Measurements from ENCODE around the gene RERE.

Gene RERE

DNA sequence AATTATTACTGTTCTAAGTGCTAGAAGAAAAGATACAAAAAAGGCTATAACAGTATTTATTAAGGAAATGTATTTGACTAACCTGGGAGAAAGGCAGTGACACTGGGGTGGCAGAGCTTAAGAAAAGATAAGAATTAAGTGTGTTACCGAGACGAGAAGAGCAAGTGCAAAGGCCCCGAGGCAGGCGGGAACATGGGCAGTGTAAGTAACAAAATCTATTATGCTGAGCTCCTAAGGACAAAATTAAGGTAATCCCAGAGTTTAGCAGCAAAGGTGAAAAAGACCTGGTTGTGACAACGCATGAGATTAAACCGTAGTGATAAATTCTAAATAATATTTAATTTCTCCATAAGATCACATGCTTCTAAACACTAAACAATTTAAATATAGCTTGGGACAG is 167.6 kb downstream of the RERE start:
- TF ChIP-seq JUND (IDR thresholded peaks at IDR 0.05; ENCODE audit: low read depth), result no peak
- in situ Hi-C loops (cut with HindIII; ENCODE audit: low pct_unique_long_range_greater_than_20kb, low sequenced_read_pairs), result no loop called here
- DNase-seq (ENCODE audit: low read depth in 1 of 2, low spot score in 1 of 2), result no peak

DNA sequence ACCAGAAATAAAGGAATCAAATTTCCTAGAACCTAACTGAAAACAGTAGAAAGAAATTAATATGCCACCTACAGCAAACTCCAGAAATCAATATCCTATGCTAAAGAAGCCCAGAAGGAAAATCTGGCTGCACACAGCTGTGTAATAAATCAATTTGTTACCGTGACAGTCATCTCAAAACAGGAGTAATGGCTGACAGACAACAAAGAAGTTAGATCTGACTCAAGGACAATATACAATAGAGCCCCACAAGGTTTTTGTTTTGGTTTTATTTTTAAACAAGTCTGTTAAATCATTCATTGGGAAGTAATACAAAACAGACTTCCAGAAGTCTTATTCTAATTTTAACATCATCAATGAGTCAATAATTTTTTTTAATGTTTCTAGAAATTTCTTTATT is 168.4 kb downstream of the RERE start:
- no peak for TF ChIP-seq JUND (IDR thresholded peaks at IDR 0.05; ENCODE audit: low read depth)
- in situ Hi-C loops (cut with HindIII; ENCODE audit: low pct_unique_long_range_greater_than_20kb, low sequenced_read_pairs), result no loop called here
- DNase-seq (ENCODE audit: low read depth in 1 of 2, low spot score in 1 of 2), result no peak

DNA sequence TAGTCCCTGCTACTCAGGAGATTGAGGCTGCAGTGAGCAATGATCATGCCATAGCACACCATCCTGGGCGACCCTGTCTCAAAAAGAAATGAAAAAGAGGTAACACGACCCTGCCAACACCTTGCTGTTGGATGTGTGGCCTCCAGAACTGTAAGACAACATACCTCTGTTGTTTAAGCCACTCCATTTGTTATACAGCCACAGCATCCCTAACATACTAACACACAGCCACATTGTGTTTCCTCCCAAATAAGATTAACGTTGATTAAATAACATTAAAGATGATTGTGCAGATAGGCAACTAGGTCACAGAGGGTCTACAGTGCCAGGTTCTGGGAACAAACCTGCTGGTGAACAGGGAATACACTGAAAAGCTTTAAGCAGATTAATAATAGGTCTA is 170.4 kb downstream of the RERE start:
- no peak for TF ChIP-seq JUND (IDR thresholded peaks at IDR 0.05; ENCODE audit: low read depth)
- in situ Hi-C loops (cut with HindIII; ENCODE audit: low pct_unique_long_range_greater_than_20kb, low sequenced_read_pairs), result no loop called here
- no peak for DNase-seq (ENCODE audit: low read depth in 1 of 2, low spot score in 1 of 2)

DNA sequence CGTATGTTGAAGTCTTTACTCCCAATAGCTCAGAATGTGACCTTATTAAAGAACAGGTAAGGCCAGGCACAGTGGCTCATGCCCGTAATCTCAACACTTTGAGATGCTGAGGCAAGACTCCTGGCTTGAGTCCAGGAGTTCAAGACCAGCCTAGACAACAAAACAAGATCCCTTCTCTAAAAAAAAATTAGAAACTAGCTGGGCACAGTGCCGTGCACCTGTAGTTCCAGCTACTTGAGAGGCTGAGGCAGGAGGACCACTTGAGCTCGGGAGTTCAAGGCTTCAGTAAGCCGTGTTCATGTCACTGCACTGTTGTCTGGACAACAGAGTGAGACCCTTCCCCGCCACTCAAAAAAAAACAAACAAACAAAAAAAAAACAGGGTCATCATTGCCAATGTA is 171.3 kb downstream of the RERE start:
- TF ChIP-seq JUND (IDR thresholded peaks at IDR 0.05; ENCODE audit: low read depth), result no peak
- in situ Hi-C loops (cut with HindIII; ENCODE audit: low pct_unique_long_range_greater_than_20kb, low sequenced_read_pairs), result no loop called here
- DNase-seq (ENCODE audit: low read depth in 1 of 2, low spot score in 1 of 2), result no peak

DNA sequence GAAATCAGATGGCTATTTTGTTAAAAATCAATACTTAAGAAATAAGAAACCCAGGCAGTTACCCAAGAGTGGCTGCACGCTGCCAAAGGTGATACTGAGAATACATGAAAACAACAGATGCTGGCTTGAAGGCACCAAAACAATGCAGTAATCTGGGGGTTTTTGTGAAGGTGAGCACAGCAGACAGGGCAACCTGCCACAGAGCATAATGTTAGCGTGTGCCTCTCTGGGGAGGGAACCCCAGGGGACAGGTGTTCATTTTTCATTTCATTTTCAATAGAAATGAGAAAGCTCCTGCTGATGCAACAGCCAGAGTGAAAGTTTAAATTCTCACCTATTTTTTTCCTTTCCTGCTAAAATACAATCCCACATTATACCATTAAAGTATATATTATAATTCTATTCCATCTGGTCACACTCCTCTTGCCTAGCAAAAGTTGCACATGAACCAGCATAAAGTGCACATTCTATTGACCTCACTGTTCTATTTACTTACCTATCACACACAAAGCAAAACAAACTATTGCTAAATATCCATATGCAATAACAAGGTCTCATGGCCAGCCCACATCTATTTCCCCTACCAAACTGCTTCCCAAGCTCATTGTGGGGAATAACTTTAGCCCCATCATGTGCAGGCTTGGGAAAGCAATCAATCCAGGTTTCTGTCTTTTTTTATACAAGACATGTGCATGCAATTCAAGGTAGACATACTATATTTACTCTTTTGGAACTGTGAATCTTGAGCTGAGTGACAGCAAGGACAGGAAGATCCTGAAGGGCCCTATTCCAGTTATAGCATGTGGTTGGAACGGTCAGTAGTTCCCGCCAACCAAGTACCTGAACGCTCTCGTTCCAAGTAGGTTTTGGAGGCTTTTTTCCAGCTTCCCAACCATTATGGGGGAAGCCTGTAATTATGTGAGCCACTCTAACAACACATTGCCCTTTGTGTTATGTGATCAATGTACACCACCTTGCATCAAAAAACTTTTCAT is 173.6 kb downstream of the RERE start:
- TF ChIP-seq JUND (IDR thresholded peaks at IDR 0.05; ENCODE audit: low read depth), result no peak
- in situ Hi-C loops (cut with HindIII; ENCODE audit: low pct_unique_long_range_greater_than_20kb, low sequenced_read_pairs), result no loop called here
- peak in 1 of 2 experiments; percentile 28 for DNase-seq (ENCODE audit: low read depth in 1 of 2, low spot score in 1 of 2)

DNA sequence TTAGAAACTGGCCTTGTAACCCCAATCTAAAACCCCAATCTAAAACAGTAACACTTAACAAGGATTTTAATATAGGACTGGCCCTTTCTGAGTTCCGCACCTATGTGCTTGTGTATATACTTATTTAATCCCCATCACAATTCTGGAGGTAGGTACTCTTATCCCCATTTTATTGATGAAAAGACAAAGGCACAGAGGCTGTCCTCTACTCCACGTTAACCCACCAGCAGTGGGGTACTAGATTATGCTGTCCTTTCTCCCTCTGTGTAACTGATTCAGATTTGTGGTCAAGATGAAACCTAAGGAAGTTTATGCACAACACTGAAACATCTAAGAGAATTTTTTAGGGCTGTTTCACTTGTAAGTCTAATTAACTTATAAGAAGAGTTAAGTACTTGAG is 175.3 kb downstream of the RERE start:
- in situ Hi-C loops (cut with HindIII; ENCODE audit: low pct_unique_long_range_greater_than_20kb, low sequenced_read_pairs), result no loop called here

DNA sequence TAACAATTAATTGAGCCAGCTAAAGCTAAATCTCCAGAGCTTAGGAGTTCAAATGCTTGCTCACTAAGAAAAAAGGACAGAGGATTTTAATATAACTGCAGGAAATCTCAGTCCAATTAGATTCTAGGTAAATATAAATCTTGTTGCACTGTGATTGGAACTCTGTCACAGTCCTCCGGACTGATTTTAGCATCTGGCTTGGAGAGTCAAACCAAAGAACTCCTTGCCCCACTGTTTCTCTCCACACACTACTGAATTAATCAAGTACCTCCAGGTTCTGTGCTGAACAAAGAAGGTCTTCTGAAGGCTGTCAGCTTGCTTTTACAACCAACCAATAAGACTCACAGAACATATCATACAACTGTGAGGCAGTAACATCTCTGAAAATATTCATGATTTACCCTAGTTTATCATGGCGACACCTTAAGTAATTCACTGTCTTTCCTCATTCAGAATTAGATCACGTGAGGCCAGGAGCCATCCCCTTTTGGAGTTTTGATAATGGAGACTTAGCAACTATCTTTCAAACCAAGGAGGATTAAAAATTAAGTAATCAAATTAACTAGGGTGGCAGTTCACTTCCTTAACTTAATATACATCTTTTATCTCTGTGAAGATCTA is 176.0 kb downstream of the RERE start:
- in situ Hi-C loops (cut with HindIII; ENCODE audit: low pct_unique_long_range_greater_than_20kb, low sequenced_read_pairs), result no loop called here
- no peak for TF ChIP-seq JUND (IDR thresholded peaks at IDR 0.05; ENCODE audit: low read depth)
- no peak for DNase-seq (ENCODE audit: low read depth in 1 of 2, low spot score in 1 of 2)

More for the DNA sequence above, 175.3 kb downstream of the RERE start:
- TF ChIP-seq JUND (IDR thresholded peaks at IDR 0.05; ENCODE audit: low read depth), result no peak
- no peak for DNase-seq (ENCODE audit: low read depth in 1 of 2, low spot score in 1 of 2)

DNA sequence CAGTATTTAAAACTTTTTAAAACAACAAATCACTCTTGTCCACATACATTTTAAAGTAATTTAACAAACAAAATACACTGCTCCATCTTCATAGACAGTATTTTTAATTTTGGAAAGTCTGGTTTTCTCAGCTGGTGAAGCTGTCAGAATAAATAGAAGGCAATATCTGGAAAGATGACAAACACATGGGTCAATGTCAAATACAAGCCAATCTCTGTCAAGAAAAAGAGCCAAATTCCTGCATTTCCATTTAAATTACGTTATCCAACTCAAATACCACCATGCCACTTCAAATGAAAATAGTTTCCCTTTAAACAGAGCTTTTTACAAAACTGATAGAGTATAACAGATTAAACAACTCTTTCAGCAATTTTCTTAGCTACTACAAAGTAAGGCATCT is 176.5 kb downstream of the RERE start:
- in situ Hi-C loops (cut with HindIII; ENCODE audit: low pct_unique_long_range_greater_than_20kb, low sequenced_read_pairs), result no loop called here
- no peak for TF ChIP-seq JUND (IDR thresholded peaks at IDR 0.05; ENCODE audit: low read depth)
- DNase-seq (ENCODE audit: low read depth in 1 of 2, low spot score in 1 of 2), result no peak

DNA sequence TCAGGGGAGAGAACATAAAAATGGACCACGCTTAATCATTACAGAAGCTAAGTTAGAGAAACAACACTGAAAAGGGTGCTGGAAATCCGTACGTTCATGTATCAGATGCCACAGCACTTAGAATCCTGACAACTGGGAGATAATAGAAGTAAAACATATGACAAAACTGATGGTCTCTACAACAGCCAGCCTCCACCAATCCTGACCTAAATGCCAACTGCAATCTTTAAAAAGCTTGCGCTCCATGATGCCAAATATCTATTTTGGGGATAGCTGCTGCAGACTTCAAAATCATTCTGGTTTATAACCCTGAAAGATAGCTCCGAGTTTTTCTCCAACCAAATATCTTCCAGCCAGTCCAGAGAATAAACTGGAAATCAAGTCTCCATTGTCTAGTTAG is 178.3 kb downstream of the RERE start:
- no peak for DNase-seq (ENCODE audit: low read depth in 1 of 2, low spot score in 1 of 2)
- in situ Hi-C loops (cut with HindIII; ENCODE audit: low pct_unique_long_range_greater_than_20kb, low sequenced_read_pairs), result no loop called here
- no peak for TF ChIP-seq JUND (IDR thresholded peaks at IDR 0.05; ENCODE audit: low read depth)

DNA sequence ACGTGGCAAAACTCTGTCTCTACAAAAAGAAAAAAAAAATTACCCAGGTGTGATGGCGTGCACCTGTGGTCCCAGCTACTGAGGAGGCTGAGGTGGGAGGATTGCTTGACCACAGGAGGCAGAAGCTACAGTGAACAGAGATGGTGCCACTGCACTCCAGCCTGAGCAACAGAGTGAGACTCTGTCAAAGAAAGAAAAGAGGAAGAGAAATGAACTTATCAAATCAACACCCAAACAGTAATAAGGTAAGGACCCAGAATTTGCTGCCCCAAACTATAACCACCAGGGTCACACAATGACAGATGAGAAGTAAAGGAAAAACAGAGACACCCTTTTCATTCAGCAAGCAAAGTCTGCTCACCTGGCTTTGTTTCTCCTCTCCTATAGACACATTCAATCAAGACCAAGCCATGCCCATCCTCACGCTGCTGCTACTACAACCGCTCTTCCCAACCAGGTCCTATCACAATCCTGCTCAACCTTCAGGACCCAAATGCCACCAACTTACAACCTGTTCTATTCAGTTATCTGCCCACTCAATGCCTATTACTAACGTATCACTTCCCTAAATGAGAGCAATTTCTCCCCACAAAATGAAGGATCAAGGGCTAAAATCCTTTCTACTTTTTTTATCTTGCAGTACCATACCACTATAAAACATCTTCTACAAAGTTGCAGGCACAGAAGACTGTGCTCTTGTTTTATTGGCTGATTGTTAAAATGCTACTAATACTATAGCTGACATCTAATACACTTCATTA is 183.5 kb downstream of the RERE start:
- DNase-seq (ENCODE audit: low read depth in 1 of 2, low spot score in 1 of 2), result no peak
- in situ Hi-C loops (cut with HindIII; ENCODE audit: low pct_unique_long_range_greater_than_20kb, low sequenced_read_pairs), result no loop called here
- TF ChIP-seq JUND (IDR thresholded peaks at IDR 0.05; ENCODE audit: low read depth), result no peak

DNA sequence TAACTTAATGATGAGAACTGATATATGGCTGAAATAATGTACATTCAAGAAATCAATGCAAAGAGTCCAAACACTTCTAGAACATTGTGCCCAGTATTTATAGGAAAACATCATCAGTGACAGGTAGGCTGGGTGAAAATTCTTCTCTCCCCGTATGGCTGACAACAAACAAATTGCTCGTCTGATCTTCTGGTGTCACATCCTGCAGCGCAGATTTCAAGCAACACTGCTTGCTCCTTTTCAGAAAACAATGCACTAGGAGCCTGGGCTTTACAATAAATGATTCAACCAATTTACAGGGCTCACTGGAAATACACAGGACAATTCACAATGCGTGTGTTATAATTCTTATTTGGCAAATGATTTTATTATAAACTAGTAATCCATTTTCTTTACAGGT is 185.3 kb downstream of the RERE start:
- DNase-seq (ENCODE audit: low read depth in 1 of 2, low spot score in 1 of 2), result no peak
- no peak for TF ChIP-seq JUND (IDR thresholded peaks at IDR 0.05; ENCODE audit: low read depth)
- in situ Hi-C loops (cut with HindIII; ENCODE audit: low pct_unique_long_range_greater_than_20kb, low sequenced_read_pairs), result no loop called here

DNA sequence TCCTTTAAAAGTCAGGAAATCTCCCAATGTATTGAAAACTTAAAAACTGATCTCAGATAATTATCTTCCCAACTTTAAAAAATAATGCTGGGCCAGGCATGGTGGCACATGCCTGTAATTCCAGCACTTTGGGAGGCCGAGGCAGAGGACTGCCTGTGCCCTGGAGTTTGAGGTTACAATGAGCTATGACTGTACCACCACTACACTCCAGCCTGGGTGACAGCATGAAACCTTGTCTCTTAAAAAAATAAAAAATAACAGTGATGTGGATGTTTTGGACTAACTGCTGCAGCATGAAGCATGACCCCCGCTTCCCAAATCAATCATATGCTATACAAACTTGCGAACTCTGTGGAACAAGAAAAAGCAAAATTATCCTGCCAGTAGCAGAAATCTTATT is 186.3 kb downstream of the RERE start:
- in situ Hi-C loops (cut with HindIII; ENCODE audit: low pct_unique_long_range_greater_than_20kb, low sequenced_read_pairs), result no loop called here
- no peak for DNase-seq (ENCODE audit: low read depth in 1 of 2, low spot score in 1 of 2)
- no peak for TF ChIP-seq JUND (IDR thresholded peaks at IDR 0.05; ENCODE audit: low read depth)
